Activated CD4-positive, alpha-beta T cell treated with anti-CD3 and anti-CD28 coated beads for 48 hours (primary cell): ENCODE data around the gene ATG5.
"Not testable (repeated sequence)": the region's sequence is repeated elsewhere in the genome, so short reads cannot be mapped to it uniquely, and the experiment has no call there.

Experiments
- DNase-seq: peaks from one replicate; pipeline ENCODE4 v3.0.0-alpha.2; 2020

ATG5 gene

DNA sequence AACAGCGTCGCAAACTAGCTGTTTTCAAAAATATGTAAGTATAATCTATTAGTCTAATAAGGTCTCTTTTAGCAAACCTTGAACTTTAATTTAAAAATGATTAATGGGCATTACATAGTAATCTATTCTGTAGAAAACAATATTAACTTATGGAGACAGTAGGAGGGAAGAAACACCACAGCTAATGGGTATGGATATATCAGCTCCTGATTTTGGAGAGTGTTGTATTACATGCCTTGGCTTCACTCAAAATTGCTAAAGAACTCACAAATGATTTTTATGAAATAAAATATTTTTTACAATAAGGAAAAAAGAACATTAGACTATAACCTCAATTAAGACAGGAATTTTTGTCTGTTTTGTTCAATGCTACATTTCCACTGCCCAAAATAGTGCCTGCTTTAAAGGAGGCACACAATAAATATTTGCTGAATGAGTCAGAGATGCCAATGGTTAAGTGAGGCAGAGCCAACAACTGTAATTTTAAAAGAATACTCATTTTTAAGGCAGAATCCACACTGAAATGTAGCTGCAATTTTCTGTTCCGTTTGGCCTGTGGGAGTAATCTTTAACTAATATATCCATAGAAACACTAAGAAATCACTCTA, 15.7 kb downstream of the ATG5 start:
- DNase-seq, result no peak

DNA sequence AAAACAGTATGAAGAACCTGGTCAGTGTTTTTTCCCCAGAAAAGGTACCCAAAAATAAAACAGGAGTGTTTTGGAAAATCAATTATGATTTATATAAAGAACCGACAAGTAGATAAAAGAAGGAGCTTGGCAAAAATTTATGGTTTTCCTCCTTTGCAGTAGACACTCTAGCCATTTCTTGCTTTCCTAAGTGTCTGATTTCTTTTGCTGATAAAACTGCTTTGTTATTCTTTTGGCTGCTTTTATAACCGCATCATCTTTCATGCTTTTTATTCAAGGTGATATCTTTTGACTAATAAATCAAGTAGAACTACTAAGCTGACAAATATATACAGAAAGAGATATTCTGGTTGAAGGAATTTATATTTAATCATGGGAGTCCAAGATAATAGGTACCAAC, 16.6 kb downstream of the ATG5 start:
- DNase-seq, result no peak

DNA sequence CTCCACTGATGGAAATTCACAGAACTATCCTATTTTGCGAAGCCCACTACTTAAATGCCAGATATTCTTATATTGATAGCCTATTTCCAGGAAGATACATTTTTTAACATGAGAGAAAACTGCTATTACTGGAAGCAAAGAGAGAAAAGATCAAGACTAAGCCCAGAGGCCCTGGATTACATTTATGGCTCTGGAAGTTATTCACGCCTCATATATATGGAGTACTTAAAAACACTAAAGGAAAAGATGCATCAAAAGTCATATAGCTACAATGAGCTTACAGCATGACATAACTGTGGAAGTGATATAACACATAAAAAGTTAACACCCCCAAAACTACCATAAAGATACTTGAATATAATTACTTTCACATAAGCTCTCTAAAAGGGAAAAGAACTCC, 19.8 kb downstream of the ATG5 start:
- no peak for DNase-seq

DNA sequence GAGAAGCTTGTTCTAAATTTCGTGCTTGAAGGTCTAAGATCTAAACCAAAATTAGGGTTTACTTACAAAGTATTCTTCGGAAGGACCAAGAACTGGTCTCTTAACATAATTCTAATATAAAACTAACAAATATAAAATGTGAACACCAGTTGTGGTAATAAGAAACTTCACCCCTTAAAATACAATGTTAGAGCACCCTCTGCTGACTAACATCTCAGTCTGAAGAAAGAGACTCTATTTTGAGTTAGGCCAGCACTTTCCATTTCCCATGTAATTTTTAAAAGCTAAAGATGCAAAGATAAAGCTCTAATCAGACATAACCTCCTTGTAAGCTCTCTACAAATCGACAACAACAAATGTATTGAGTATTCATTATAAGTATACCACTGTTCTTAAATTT, 24.6 kb downstream of the ATG5 start:
- DNase-seq, result no peak

DNA sequence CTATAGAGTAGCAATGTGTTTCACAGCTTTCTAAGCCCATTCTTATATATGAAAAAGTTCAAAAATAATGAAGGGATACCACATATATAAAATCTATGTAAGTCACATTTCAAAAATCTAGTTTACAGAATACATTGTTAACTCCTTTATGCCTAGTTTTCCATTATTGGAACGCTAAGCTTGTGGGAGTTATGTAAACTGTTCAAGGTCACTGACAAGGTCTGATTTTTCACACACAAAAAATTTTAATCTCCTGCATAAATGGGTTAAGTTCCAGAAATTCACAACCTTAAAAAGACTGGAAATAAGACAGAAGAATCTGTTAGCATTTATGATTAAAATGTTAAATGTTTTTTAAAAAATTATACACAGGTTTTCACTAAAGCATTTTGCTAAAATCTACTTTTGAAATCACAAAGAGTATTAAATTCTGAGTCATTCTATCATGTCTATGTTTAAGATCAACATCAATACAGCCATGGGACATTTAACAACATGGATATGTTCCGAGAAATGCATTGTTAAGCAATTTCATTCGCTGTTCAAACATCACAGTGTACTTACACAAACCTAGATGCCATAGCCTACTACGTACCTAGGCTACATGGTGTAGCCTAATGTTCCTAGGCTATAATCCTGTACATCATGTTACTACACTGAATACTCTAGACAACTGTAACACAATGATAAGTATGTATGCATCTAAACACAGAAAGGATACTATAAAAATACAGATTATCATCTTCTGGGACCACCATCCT, 25.4 kb downstream of the ATG5 start:
- DNase-seq, result no peak

DNA sequence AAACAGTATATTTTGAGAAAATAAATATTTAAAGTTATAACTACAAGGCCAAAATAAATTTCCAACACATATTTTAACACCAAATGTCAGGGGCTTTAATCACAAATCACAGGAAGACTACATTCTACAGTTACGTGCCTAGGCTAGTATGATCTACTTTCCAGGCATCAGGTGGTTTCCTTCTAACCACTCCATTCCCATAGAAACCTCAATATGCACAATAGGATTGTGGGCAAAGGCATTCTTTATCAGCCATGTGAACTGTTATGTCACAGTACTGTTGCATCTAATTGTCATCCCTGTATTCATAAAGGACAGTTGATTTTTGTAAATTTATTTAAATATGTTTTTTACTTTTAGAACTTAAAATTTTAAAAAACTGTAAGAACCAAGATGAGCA, 32.4 kb downstream of the ATG5 start:
- no peak for DNase-seq

DNA sequence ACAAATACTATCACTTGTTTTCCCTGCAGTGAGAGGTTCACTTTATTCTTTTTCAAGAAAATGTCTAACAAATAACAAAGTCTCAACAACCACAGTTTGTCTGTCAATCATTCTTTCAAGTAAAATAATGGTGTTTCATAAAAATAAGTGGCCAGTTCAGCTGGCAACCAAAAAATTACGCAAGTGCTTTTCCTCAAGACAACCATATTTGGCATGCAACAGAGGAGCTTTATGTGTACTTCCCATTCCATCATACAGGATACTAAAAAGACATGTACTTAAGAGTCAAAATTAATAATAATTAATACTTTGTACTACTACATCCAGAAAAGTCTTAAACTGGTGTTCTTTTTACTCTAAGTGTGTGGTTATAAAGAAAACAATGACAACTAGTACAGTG, 34.6 kb downstream of the ATG5 start:
- DNase-seq, result no peak

DNA sequence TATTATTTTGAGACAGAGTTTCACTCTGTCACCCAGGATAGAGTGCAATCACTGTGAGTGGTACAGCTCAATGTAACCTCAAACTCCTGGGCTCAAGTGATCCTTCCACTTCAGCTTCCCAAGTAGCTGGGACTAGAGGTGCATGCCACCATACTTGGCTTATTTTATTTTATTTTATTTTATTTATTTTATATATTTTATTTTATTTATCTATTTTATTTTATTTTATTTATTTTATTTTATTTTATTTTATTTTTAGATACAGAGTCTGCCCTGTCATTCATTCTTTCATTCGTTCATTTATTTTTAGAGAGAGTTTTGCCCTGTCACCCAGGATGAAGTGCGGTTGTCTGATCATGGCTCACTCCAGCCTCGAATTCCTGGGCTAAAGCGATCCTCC, 35.5 kb downstream of the ATG5 start:
- DNase-seq, result no peak

DNA sequence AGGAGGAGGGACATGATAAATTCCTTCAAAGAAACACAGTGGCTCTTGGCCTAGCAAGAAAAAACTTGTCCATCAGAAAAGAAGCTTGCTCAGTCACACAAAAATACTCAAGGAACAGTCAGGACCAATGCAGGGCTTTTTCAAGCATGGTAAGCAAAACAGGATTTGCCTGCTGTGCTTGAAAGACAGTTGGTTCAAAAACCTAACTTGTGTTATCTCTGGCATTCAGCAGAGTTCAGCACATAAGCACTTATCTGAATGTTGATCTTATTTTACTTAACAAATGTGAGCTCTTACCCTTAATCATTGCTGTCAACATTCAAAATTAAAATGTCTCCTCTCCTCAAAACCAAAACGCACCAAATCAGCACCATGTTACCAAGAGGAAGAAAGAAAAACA, 38.3 kb downstream of the ATG5 start:
- no peak for DNase-seq

DNA sequence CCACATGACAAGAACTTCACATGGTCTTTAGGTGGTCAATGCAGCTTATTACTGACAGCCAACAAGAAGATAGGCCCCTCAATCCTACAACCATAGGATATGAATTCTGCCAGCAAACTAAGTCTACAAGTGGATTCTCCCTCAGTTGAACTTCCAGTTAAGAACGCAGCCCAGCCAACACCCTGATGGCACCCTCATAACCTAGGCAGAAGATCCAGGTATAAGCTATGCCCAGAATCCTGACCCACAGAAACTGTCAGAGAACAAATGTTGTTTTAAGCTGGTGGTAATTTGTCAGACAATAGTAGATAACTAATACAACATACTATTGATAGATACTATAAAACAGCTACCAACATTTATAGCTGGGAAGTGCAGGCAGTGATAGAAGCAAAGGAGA, 38.8 kb downstream of the ATG5 start:
- no peak for DNase-seq

DNA sequence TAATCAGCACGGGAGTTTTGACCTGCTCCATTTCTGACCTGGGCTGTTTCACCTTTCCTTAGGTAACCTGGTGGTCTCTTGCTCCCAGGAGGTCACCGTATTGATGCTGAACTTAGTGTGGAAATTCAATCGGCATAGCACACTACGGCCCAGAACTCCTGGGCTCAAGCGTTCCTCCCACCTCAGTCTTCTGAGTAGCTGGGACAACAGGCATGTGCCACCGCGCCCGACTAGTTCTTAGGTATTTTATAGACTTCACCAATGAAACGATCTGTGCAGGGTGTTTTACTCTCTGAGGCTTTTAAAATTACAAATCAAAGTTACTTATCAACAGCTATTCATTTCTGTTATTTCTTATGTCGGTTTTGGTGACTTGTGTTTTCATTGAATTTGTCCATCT, 42.1 kb downstream of the ATG5 start:
- no peak for DNase-seq

DNA sequence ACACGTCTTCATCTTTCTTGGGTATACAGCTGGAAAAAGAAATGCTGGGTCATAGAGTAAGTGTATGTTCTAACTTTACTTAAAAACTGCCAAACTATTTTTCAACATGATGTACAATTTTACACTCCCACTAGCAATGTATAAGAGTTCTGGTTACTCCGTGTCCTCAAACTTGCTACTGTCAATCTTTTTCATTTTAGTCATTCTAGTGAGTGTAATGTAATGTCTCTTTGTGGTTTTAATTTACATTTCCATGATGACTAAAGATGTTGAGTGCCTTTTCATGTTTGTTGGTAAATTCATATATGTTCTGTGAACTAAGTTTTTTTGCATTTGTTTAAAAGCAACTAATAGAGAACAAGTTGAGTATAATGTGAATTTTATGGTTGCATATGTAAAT, 43.9 kb downstream of the ATG5 start:
- no peak for DNase-seq

DNA sequence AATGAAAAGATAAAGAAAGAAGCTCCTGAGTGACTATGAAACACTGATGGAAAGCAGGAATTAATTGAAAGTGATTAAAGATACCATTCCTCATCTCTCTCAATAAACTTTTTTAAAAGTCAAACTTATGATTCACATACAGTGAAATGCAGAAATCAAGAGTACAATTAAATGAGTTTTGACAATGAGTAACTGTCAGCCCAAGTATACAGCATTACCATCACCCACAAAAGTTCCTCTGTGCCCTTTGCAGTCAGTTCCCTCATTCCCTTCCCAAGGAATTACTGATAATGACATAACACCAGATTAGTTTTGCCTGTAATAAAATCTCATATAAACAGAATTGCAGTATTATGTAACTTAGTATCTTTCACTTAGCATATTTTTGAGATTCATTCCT, 44.5 kb downstream of the ATG5 start:
- DNase-seq, result no peak

DNA sequence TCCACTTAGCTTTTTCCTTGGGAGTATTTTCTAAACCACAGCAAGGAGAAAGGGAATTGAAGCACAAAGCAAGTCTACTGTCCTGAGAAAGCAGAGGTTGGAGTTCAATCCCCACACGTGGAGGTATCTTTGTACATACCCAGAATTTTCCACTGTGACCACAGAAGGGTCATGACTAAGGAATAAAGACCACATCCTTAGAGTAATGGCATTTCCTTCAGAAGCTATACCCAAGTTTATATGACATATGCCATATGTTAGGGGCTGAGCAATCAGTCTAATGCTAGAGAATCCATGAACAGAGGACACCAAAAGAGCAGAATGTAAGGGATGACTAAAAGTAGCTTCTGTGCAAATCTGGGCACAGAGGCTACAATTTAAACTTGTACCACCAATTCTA, 46.4 kb downstream of the ATG5 start:
- no peak for DNase-seq

DNA sequence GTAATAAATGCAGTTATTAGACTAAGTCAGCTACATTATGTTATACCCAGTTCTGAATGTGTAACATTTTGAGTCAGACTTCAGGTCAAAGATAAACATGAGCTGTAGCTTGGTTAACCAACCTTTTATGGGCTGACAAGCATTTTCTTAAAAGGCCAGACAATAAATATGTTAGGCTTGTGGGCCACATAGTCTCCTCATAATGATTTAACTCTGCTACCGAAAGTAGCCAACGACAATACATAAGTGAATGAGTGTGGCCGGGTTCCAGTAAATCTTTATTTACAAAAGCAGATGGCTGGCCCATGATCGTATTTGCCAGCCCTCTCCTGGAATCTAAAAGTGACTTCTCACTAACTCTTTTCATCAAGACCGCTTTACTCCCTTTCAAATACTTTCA, 49.9 kb downstream of the ATG5 start:
- DNase-seq, result no peak

DNA sequence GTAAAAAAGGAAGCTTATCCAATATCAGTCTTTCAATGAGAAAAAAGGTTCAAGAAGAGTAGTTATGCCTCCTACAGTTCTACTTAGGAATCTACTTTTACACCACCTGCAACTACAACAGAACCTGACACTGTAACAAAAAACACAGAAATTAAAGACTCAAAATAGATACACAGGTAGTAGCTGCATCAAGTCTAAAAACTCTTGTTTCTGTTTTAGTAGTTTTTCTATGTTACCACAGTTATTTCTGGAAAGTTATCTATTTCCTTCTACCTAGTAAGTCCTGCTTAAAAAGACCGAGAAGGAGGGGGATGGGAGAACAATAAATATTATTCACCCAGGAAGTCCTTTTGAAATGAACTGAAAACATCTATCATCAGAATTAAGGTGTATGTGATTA, 52.5 kb downstream of the ATG5 start:
- no peak for DNase-seq

DNA sequence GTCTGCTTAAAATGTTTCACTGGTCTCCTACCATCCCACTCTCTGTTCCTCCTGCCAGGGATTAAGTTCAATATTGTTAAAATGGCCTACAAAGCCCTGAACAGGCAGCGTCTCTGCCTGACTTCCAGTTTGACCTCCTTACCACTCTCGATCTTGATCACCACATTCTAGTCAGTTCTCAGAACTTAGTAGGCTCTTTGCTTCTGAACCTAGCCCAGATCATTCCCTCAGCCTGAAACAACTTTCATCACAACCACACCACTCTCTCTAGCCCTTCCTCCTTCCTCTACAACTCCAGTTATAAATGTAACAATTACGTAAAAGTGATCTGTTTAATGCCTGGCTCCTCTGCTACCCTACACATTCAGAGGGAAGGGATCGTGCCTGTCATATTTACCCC, 53.3 kb downstream of the ATG5 start:
- DNase-seq, result no peak

DNA sequence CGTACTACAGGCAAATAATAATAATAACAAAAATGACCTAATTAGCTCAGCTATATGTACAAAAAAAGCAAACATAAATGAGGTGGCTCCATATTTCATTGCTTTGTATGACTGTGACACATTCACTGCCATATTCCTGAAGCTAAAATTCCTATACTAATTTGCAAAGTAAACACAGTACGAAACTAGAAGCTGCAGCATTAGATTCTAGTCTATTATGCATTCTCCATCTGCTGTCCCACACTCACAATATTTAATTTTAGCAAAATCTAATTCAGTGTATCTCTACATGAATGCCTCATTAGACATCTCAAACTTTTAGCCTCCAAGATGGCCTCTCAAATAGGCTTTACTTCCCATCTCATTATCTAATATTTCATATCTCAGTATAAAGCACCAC, 55.1 kb downstream of the ATG5 start:
- DNase-seq, result no peak

DNA sequence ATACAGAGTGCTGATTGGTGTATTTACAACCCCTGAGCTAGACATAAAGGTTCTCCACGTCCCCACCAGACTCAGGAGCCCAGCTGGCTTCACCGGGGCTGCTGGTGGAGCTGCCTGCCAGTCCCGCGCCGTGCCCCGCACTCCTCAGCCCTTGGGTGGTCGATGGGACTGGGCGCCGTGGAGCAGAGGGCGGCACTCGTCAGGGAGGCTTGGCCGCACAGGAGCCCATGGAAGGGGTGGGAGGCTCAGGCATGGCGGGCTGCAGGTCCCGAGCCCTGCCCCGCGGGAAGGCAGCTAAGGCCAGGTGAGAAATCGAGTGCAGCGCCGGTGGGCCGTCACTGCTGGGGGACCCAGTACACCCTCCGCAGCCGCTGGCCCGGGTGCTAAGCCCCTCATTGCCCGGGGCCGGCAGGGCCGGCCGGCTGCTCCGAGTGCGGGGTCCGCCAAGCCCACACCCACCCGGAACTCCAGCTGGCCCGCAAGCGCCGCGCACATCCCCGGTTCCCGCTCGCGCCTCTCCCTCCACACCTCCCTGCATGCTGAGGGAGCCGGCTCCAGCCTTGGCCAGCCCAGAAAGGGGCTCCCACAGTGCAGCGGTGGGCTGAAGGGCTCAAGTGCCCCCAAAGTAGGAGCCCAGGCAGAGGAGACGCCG, 56.2 kb downstream of the ATG5 start:
- DNase-seq, result not testable (repeated sequence)

DNA sequence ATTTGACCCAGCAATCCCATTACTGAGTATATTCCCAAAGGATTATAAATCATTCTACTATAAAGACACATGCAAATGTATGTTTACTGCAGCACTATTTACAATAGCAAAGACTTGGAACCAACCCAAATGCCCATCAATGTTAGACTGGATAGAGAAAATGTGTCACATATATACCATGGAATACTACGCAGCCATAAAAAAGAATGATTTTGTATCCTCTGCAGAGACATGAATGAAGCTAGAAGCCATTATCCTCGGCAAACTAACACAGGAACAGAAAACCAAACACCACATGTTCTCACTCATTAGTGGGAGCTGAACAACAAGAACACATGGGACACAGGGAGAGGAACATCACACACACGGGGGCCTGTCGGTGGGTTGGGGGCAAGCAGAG, 57.1 kb downstream of the ATG5 start:
- not testable (repeated sequence) for DNase-seq

DNA sequence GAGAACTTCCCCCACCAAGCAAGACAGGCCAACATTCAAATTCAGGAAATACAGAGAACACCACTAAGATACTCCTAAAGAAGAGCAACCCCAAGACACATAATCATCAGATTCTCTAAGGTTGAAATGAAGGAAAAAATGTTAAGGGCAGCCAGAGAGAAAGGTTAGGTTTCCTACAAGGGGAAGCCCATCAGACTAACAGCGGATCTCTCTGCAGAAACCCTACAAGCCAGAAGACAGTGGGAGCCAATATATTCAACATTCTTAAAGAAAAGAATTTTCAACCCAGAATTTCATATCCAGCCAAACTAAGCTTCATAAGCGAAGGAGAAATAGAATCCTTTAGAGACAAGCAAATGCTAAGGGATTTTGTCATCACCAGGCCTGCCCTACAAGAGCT, 61.1 kb downstream of the ATG5 start:
- DNase-seq, result not testable (repeated sequence)

DNA sequence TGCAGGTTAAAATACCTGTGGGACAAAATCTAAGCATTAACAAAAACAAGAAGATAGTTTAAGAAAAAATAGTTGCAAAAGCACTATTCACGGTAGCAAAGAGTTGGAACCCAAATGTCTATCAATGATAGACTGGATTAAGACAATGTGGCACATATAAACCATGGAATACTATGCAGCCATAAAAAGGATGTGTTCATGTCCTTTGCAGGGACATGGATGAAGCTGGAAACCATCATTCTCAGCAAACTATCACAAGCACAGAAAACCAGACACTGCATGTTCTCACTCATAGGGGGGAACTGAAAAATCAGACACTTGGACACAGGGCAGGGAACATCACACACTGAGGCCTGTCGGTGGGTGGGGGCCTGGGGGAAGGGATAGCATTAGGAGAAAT, 65.8 kb downstream of the ATG5 start:
- DNase-seq, result not testable (repeated sequence)

DNA sequence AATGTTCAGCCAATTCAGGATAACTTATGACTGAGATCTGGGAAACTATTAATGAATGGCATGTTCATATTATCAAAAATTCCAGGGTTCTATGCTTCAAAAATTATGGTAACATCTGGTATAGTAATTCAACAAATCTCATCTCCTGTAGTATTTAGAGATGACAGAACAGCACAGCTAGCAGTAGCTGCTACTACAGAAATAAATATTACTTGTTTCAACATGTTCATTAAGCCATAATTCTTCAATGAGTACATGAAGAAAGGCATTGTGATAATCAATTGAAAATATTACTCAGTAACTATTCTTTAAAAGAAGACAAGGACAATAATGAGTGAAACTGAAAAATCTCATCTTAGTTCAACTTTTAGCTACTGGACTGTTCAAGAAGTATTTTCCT, 66.8 kb downstream of the ATG5 start:
- DNase-seq, result no peak

DNA sequence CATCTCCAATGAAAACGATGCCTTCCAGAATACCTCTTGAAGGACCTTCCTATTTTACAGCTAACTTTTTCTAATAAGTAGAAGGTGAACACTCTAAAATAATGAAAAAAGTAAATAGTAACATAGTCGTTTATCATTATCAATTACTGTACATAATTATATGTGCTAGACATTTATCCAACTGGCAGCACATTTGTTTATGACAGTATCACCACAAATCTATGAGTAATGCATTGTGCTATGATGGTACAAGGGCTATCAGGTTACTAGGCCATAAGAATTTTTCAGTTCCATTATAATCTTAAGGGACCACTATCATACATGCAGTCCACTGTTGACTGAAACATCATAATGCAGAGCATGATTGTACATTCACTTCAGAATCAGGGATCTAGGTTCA, 68.4 kb downstream of the ATG5 start:
- no peak for DNase-seq
